H1 (cell line): Measurements from ENCODE around the gene SEMG2. TPM values are rescaled to one million over a fixed set of nuclear protein-coding genes. Genes with fewer than 3 reads are reported as not detected.

ENCODE experiments used
- BACH1 ChIP-seq: IDR thresholded peaks from 2 replicates; pipeline ENCODE4 v1.6.1; 2012; ENCODE audit warnings: low read length, improper control_type of control experiment
- CTBP2 ChIP-seq: IDR thresholded peaks from 2 replicates; pipeline ENCODE4 v1.7.0; 2011; ENCODE audit warnings: borderline replicate concordance, mild to moderate bottlenecking, moderate library complexity, mixed read lengths, low read length; ENCODE audit not compliant: insufficient read depth, insufficient read length
- NANOG ChIP-seq: IDR thresholded peaks from 2 replicates; pipeline ENCODE4 v1.6.1; 2011; ENCODE audit warnings: low read length, low read depth, mild to moderate bottlenecking, inconsistent platforms; ENCODE audit not compliant: insufficient read depth, poor library complexity, severe bottlenecking
- RAD21 ChIP-seq, 2 experiments: IDR thresholded peaks in 1 of 2; conservative IDR thresholded peaks in 1 of 2; 2 replicates each; pipeline ENCODE4 v1.6.1; 2011; ENCODE audit warnings: low read depth in 2 of 2, low read length in 2 of 2, improper control_type of control experiment in 1 of 2, inconsistent platforms in 1 of 2, mild to moderate bottlenecking in 1 of 2, moderate library complexity in 1 of 2
- RNF2 ChIP-seq: fragments of 200-900, 300-1000 bp; sonication (generic); IDR thresholded peaks from 2 replicates; pipeline ENCODE4 v1.7.1; 2016; ENCODE audit warnings: borderline replicate concordance, low read depth, mild to moderate bottlenecking, antibody characterized with exemption, low read length; ENCODE audit not compliant: poor library complexity, severe bottlenecking; ENCODE audit errors: missing control alignments
- polyA plus RNA-seq, 7 experiments: library from polyadenylated mRNA; depleted of rRNA in 3 of 7; stranded (reverse) in 5 of 7; unstranded in 2 of 7; fragments of >200 nt in 5 of 7; fragments of 200-250 nt in 2 of 7; gene quantifications; 1 replicate in 5 of 7; 2 replicates in 1 of 7; 4 replicates in 1 of 7; pipeline versions ENCODE4 v1.2.1 to v1.2.3, GENCODE V29; 2011 to 2013; ENCODE audit warnings: missing spikeins in 2 of 7, mixed read lengths in 2 of 7
- total RNA-seq: library from RNA; stranded (reverse); fragmentation: NEBNext Ultra II Directional; extraction: Animal tissue kit (Norgen Biotek cat#: 25700); gene quantifications from 2 replicates; pipeline ENCODE4 v1.2.1, GENCODE V29; 2021

SEMG2 gene
- total and polyA plus RNA-seq, 2 of the 8 experiments (the other 6 are each of a cell fraction or from before 2014, with no cell fraction given), result not detected

- TF ChIP-seq CTBP2 (no peak), BACH1 (no peak), NANOG (no peak), RAD21 (IDR thresholded peaks at IDR 0.05 in 1 of 2, conservative IDR thresholded peaks at IDR 0.05 in 1 of 2; ENCODE audit: low read depth in 2 of 2, low read length in 2 of 2) (no peak), RNF2 (no peak)
These were observed 17.0 kb downstream of the SEMG2 start (continued) for GRCh38 chr20:45238139-45238538.
